DOHH2 (cell line): Measurements from ENCODE around the gene CFAP58.
A peak's percentile ranks its signal among the peaks of the same experiment; 100 is the strongest.

ENCODE experiments used
- H3F3A ChIP-seq: fragments of 200-600 bp; sonication (generic), shearing (Covaris generic); 2 replicates; pipeline ENCODE4 v1.6.0; 2016; ENCODE audit warnings: antibody characterized with exemption, mild to moderate bottlenecking; ENCODE audit not compliant: control insufficient read depth, insufficient read depth
- H3K27ac ChIP-seq: fragments of 200-600 bp; sonication (generic); 2 replicates; pipeline ENCODE4 v1.5.1; 2014; ENCODE audit warnings: low read depth, mild to moderate bottlenecking, low read length, moderate library complexity
- H3K27me3 ChIP-seq: fragments of 200-600 bp; sonication (generic); 2 replicates; pipeline ENCODE4 v1.6.1; 2014; ENCODE audit warnings: mild to moderate bottlenecking, low read length, mixed read lengths; ENCODE audit not compliant: control insufficient read depth
- H3K36me3 ChIP-seq: fragments of 200-600 bp; sonication (generic); 2 replicates; pipeline ENCODE4 v1.6.1; 2014; ENCODE audit warnings: mild to moderate bottlenecking, low read length, moderate library complexity, mixed read lengths; ENCODE audit not compliant: control insufficient read depth
- H3K4me1 ChIP-seq: fragments of 200-600 bp; sonication (generic); 2 replicates; pipeline ENCODE4 v1.6.1; 2014; ENCODE audit warnings: mild to moderate bottlenecking, low read length, mixed read lengths; ENCODE audit not compliant: control insufficient read depth
- H3K4me2 ChIP-seq: fragments of 200-600 bp; sonication (generic); 2 replicates; pipeline ENCODE4 v1.6.0; 2014; ENCODE audit warnings: mild to moderate bottlenecking, low read length, moderate library complexity
- H3K4me3 ChIP-seq: fragments of 200-600 bp; sonication (generic); 2 replicates; pipeline ENCODE4 v1.5.1; 2014; ENCODE audit warnings: mild to moderate bottlenecking, low read length, mixed read lengths
- H3K79me2 ChIP-seq: fragments of 200-600 bp; sonication (generic); 2 replicates; pipeline ENCODE4 v1.6.1; 2014; ENCODE audit warnings: mild to moderate bottlenecking, low read length, mixed read lengths; ENCODE audit not compliant: control insufficient read depth
- H3K9me2 ChIP-seq: fragments of 200-600 bp; sonication (generic); replicated peaks from 2 replicates; pipeline ENCODE4 v1.6.1; 2014; ENCODE audit warnings: mild to moderate bottlenecking, low read length, mixed read lengths; ENCODE audit not compliant: control insufficient read depth
- H3K9me3 ChIP-seq: fragments of 200-600 bp; sonication (generic); 2 replicates; pipeline ENCODE4 v1.6.1; 2014; ENCODE audit warnings: antibody characterized with exemption, low read length, mixed read lengths; ENCODE audit not compliant: control insufficient read depth, insufficient read depth
- H4K20me1 ChIP-seq: fragments of 200-600 bp; sonication (generic); 2 replicates; pipeline ENCODE4 v1.6.0; 2014; ENCODE audit warnings: low read depth, mild to moderate bottlenecking, antibody characterized with exemption, low read length, moderate library complexity; ENCODE audit not compliant: control insufficient read depth, insufficient read depth
- CTCF ChIP-seq: fragments of 200-600 bp; sonication (generic); IDR thresholded peaks from one replicate; pipeline ENCODE4 v1.5.1; 2014; ENCODE audit warnings: antibody characterized with exemption, mild to moderate bottlenecking, low read depth, low read length; ENCODE audit not compliant: poor library complexity, severe bottlenecking
- EZH2phosphoT487 ChIP-seq: fragments of 200-600 bp; sonication (generic); IDR thresholded peaks from 2 replicates; pipeline ENCODE4 v1.6.1; 2017; ENCODE audit warnings: borderline replicate concordance, mild to moderate bottlenecking, antibody characterized with exemption, low read length, moderate library complexity, mixed read lengths

The CFAP58 gene

GRCh38 chr10:104317726-104318299 is 35.8 kb upstream of the CFAP58 start:
- Histone ChIP-seq H4K20me1 (peaks cover 37% of the 10 kb centered on the region; the same call in 1 of the 2 replicates), H3K9me3 (no peaks in the 10 kb centered on the region), H3K27me3 (no peaks in the 10 kb centered on the region), H3K4me3 (peak overlapping the region; percentile 18; the same call in 1 of the 2 replicates), H3K4me1 (peaks cover 45% of the 10 kb centered on the region), H3K4me2 (peak overlapping the region; percentile 51), H3K27ac (no peak overlapping the region), H3K79me2 (peaks cover 72% of the 10 kb centered on the region), H3K9me2 (no peaks in the 10 kb centered on the region), H3F3A (no peaks in the 10 kb centered on the region), H3K36me3 (peaks cover 39% of the 10 kb centered on the region)
- TF ChIP-seq EZH2phosphoT487 (no peak), CTCF (no peak)

DNA sequence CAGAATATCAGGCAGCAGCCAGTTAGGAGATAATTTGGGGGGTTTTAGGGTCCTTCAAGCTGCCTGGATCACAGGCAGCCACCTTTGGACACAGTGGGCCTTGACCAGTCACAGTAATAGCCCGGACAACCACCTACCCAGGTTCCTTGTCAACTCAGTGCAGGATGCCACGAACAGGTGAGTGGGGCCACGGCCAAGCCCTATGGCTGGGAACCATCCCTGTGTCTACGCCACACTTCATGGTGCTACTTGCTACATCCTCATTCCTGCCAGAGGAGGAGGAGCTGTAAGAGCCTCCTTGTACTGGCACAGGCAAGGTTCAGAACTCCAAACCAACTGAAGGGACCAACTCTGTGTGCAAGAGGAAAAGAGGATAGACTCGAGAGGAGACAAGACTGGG is 35.3 kb upstream of the CFAP58 start:
- H3K4me1 ChIP-seq, result peaks cover 50% of the 10 kb centered on the region
- no peaks in the 10 kb centered on the region for H3K9me2 ChIP-seq
- no peaks in the 10 kb centered on the region for H3K27me3 ChIP-seq
- no peaks in the 10 kb centered on the region for H3F3A ChIP-seq
- H3K27ac ChIP-seq, result no peak overlapping the region
- H3K4me3 ChIP-seq, result no peak overlapping the region
- H3K4me2 ChIP-seq, result peak overlapping the region; percentile 51
- peaks cover 75% of the 10 kb centered on the region for H3K79me2 ChIP-seq
- peaks cover 34% of the 10 kb centered on the region for H3K36me3 ChIP-seq
- H3K9me3 ChIP-seq, result no peaks in the 10 kb centered on the region
- TF ChIP-seq CTCF (no peak), EZH2phosphoT487 (no peak)
- peaks cover 39% of the 10 kb centered on the region; the same call in 1 of the 2 replicates for H4K20me1 ChIP-seq

DNA sequence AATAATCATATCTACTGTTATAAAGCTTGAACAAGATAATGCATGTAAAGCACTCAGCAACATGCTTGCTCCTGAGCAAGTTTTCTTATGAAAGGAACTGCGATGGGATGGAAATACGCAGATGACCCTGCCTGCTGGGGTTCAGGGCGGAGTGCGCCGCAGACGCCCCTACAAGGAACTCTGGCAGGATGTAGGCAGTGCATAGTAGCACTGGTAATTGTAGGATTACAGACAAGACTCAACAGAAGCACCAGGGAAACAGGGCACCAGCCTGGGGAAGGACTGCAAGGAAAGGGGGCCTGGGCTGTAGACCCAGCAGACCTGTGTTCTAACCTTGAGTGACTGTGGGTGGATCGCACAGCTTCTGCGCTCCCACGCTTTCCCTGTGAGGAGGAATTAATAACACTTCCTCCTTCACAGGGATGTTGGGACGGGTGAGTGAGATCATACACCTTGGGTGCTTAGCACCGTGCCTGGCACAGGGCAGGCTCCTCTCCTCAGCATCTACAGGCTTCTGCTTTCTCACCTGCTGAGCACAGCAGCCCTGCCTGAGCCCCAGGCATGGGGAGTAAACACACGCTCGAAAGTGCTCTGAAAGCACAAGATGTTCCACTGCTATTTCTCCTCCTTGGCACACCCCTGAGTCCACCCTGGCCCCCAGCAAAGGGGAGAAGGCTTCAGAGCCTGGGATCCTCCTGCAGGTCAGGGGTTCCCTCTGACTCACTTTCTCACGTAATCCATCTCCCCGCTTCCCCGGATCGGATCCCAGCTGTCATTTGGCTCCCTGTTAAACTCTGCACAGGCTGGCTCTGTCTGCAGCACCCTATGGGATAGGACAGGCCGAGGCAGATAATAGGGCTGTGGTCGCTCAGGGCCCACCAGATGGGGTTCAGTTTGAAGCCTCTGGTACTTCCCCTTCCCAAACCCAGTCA is 34.6 kb upstream of the CFAP58 start:
- H3K4me2 ChIP-seq, result no peak overlapping the region
- H3K9me3 ChIP-seq, result no peaks in the 10 kb centered on the region
- H4K20me1 ChIP-seq, result peaks cover 45% of the 10 kb centered on the region; the same call in 1 of the 2 replicates
- H3K9me2 ChIP-seq, result no peaks in the 10 kb centered on the region
- no peak overlapping the region for H3K27ac ChIP-seq
- H3K27me3 ChIP-seq, result no peaks in the 10 kb centered on the region
- H3K79me2 ChIP-seq, result peaks cover 83% of the 10 kb centered on the region
- peaks cover 27% of the 10 kb centered on the region for H3K36me3 ChIP-seq
- peaks cover 57% of the 10 kb centered on the region for H3K4me1 ChIP-seq
- no peak overlapping the region for H3K4me3 ChIP-seq
- TF ChIP-seq CTCF (no peak), EZH2phosphoT487 (no peak)
- no peaks in the 10 kb centered on the region for H3F3A ChIP-seq
